NCI-H2107 treated with DMSO at 0.1 percent for 48 hours (cell line): ENCODE data around the gene FERMT3.
"Not testable (repeated sequence)": the region's sequence is repeated elsewhere in the genome, so short reads cannot be mapped to it uniquely, and the experiment has no call there.

Experiments used
- DNase-seq: peaks from one replicate; lab custom pipeline; 2025; ENCODE audit not compliant: unreplicated experiment; lab: John Stamatoyannopoulos, UW

FERMT3 gene

GRCh38 chr11:64206457-64207255, at the start of gene FERMT3:
TSS of gene FERMT3 (plus strand) at chr11:64206721. CDS start at chr11:64207365, 644 bp downstream.
- no peak for DNase-seq

GRCh38 chr11:64157631-64158394, 48.7 kb upstream of the FERMT3 start:
- DNase-seq = no peak

- DNase-seq = no peak
Observed at GRCh38 chr11:64161037-64161436, 45.5 kb upstream of the FERMT3 start.

GRCh38 chr11:64162769-64163168, 43.8 kb upstream of the FERMT3 start:
- not testable (repeated sequence) for DNase-seq

- DNase-seq = no peak
Observed at GRCh38 chr11:64163951-64164350, 42.6 kb upstream of the FERMT3 start.

GRCh38 chr11:64164392-64165312, 41.9 kb upstream of the FERMT3 start:
- peak; percentile 30 for DNase-seq

GRCh38 chr11:64165481-64165841, 41.1 kb upstream of the FERMT3 start:
- DNase-seq = no peak

- peak; percentile 17 for DNase-seq
Observed at GRCh38 chr11:64165842-64166635, 40.5 kb upstream of the FERMT3 start, which contains the start of gene MACROD1. TSS of gene MACROD1 (minus strand) at chr11:64166113. CDS start at chr11:64165994, 119 bp downstream.

- no peak for DNase-seq
Observed at GRCh38 chr11:64170419-64170818, 36.1 kb upstream of the FERMT3 start.

- DNase-seq = no peak
Observed at GRCh38 chr11:64173616-64174355, 32.7 kb upstream of the FERMT3 start.

- DNase-seq = no peak
Observed at GRCh38 chr11:64176751-64177150, 29.8 kb upstream of the FERMT3 start.

GRCh38 chr11:64178203-64178602, 28.3 kb upstream of the FERMT3 start:
- DNase-seq = no peak

GRCh38 chr11:64178951-64179639, 27.4 kb upstream of the FERMT3 start:
- no peak for DNase-seq

- DNase-seq = no peak
Observed at GRCh38 chr11:64180891-64181290, 25.6 kb upstream of the FERMT3 start.

GRCh38 chr11:64181506-64182411, 24.8 kb upstream of the FERMT3 start:
- peak; percentile 69 for DNase-seq

GRCh38 chr11:64183890-64184289, 22.6 kb upstream of the FERMT3 start:
- DNase-seq = no peak

- DNase-seq = peak; percentile 50
Observed at GRCh38 chr11:64185175-64185692, 21.3 kb upstream of the FERMT3 start.
